CD4-positive, alpha-beta T cell (primary cell): ENCODE measurements around the gene ATP1A4. TPM values are rescaled to one million over a fixed set of nuclear protein-coding genes. Genes with fewer than 3 reads are reported as not detected.

ENCODE experiments used
- ATAC-seq: fragments of 200-7000 bp; cut with Tn5 transposase; one replicate; pipeline ENCODE4 v1.10.0; 2022; ENCODE audit warnings: mild to moderate bottlenecking; ENCODE audit not compliant: poor library complexity
- CTCF ChIA-PET: fragments of 350-600 bp; sonication (Branson Sonifier 250); formaldehyde crosslinking; loops from one replicate; lab custom pipeline; 2021; ENCODE audit warnings: antibody characterized with exemption, inconsistent platforms; lab: Charles Lee
- POLR2A ChIA-PET: fragments of 350-600 bp; sonication (Branson Sonifier 250); formaldehyde crosslinking; loops from one replicate; lab custom pipeline; 2021; ENCODE audit warnings: antibody characterized with exemption, inconsistent platforms; lab: Charles Lee
- DNase-seq, 14 experiments: peaks; one replicate each; pipeline ENCODE4 v3.0.0-alpha.2; 2013 to 2020; ENCODE audit warnings: mixed read lengths in 2 of 14
- H3K27ac ChIP-seq, 2 donors: one replicate each; pipeline versions ENCODE4 v1.5.1 to v1.7.0; 2013; ENCODE audit warnings: low read length in 2 of 2, low read depth in 1 of 2, mild to moderate bottlenecking in 1 of 2
- H3K27me3 ChIP-seq, 2 experiments: 1 replicate in 1 of 2; 2 replicates in 1 of 2; pipeline versions ENCODE4 v1.6.1 to v1.7.0; 2013; ENCODE audit warnings: low read length in 2 of 2, control low read depth in 1 of 2, mild to moderate bottlenecking in 1 of 2, moderate library complexity in 1 of 2; ENCODE audit not compliant: insufficient read depth in 2 of 2, control insufficient read depth in 1 of 2
- H3K36me3 ChIP-seq: one replicate; pipeline ENCODE4 v1.6.1; 2013; ENCODE audit warnings: low read length, control low read depth; ENCODE audit not compliant: insufficient read depth
- H3K4me1 ChIP-seq: one replicate; pipeline ENCODE4 v1.6.1; 2013; ENCODE audit warnings: low read length, control low read depth; ENCODE audit not compliant: insufficient read depth
- H3K4me3 ChIP-seq: one replicate; pipeline ENCODE4 v1.5.1; 2013; ENCODE audit warnings: mild to moderate bottlenecking, low read length, moderate library complexity
- H3K9me3 ChIP-seq, 2 experiments: 1 replicate in 1 of 2; 2 replicates in 1 of 2; pipeline versions ENCODE4 v1.6.1 to v1.7.0; 2013; ENCODE audit warnings: low read length in 2 of 2, mild to moderate bottlenecking in 2 of 2, control low read depth in 1 of 2, moderate library complexity in 1 of 2; ENCODE audit not compliant: control insufficient read depth in 1 of 2, insufficient read depth in 1 of 2
- H3K27ac Mint-ChIP-seq: one replicate; pipeline ENCODE4 v1.8.0; 2020; ENCODE audit warnings: mixed read lengths
- H3K27me3 Mint-ChIP-seq: one replicate; pipeline ENCODE4 v1.8.0; 2021; ENCODE audit warnings: mixed read lengths
- H3K36me3 Mint-ChIP-seq: one replicate; pipeline ENCODE4 v1.8.0; 2021; ENCODE audit warnings: low read depth, mixed read lengths
- H3K4me1 Mint-ChIP-seq: one replicate; pipeline ENCODE4 v1.8.0; 2021; ENCODE audit warnings: low read depth, mixed read lengths
- H3K4me3 Mint-ChIP-seq: one replicate; pipeline ENCODE4 v1.8.0; 2020; ENCODE audit warnings: mild to moderate bottlenecking, mixed read lengths
- H3K9me3 Mint-ChIP-seq: one replicate; pipeline ENCODE4 v1.8.0; 2020; ENCODE audit warnings: mixed read lengths
- CTCF ChIP-seq: fragments of 200-600 bp; IDR thresholded peaks from one replicate; pipeline ENCODE4 v1.8.0; 2022; ENCODE audit warnings: antibody characterized with exemption, mild to moderate bottlenecking
- intact Hi-C, 2 experiments: fragments of 100-400 bp; cut with DNase I in 1 of 2; cut with micrococcal nuclease in 1 of 2; formaldehyde crosslinking; loops; one replicate each; pipeline versions ENCODE4 v1.15.1 to v1.9.0; 2023 to 2025; cut with DNase I, micrococcal nuclease
- total RNA-seq, 174 experiments: library from RNA in 2 of 174; stranded (reverse) in 2 of 174; gene quantifications; one replicate each; pipeline ENCODE4 v1.2.3 and lab custom pipeline; 2021 to 2026

ATP1A4 gene
- total RNA-seq, 2 experiments from 2014 or later, result 0.22 TPM; not detected in 1

GRCh38 chr1:160149233-160149632 lies 2.2 kb upstream of the ATP1A4 start:
- no peak for TF ChIP-seq CTCF
- Mint-ChIP-seq H3K9me3 (no peaks in the 10 kb centered on the region), H3K27me3 (no peaks in the 10 kb centered on the region), H3K27ac (no peak overlapping the region), H3K36me3 (no peaks in the 10 kb centered on the region), H3K4me1 (no peaks in the 10 kb centered on the region), H3K4me3 (no peak overlapping the region)
- intact Hi-C loops, result no loop called here
- ATAC-seq (no peak), DNase-seq (no peak)
- no peaks in the 10 kb centered on the region for H3K36me3 ChIP-seq
- ChIA-PET POLR2A (no interaction called here), CTCF (no interaction called here)
- no peak overlapping the region for H3K4me3 ChIP-seq
- H3K27me3 ChIP-seq, result no peaks in the 10 kb centered on the region
- no peak overlapping the region for H3K27ac ChIP-seq
- no peaks in the 10 kb centered on the region for H3K4me1 ChIP-seq
- H3K9me3 ChIP-seq, result no peaks in the 10 kb centered on the region

- H3K4me3 Mint-ChIP-seq, result no peak overlapping the region
- H3K9me3 ChIP-seq, result no peaks in the 10 kb centered on the region
- ChIA-PET POLR2A (no interaction called here), CTCF (no interaction called here)
- DNase-seq (no peak), ATAC-seq (no peak)
- no peaks in the 10 kb centered on the region for H3K36me3 Mint-ChIP-seq
- no peak overlapping the region for H3K27ac ChIP-seq
- intact Hi-C loops, result no loop called here
- no peaks in the 10 kb centered on the region for H3K36me3 ChIP-seq
- H3K9me3 Mint-ChIP-seq, result no peaks in the 10 kb centered on the region
- H3K27ac Mint-ChIP-seq, result no peak overlapping the region
- H3K4me3 ChIP-seq, result no peak overlapping the region
- no peak for TF ChIP-seq CTCF
- H3K27me3 Mint-ChIP-seq, result no peaks in the 10 kb centered on the region
- no peaks in the 10 kb centered on the region for H3K4me1 ChIP-seq
- H3K27me3 ChIP-seq, result no peaks in the 10 kb centered on the region
- H3K4me1 Mint-ChIP-seq, result no peaks in the 10 kb centered on the region
Observed at GRCh38 chr1:160149716-160150115, 1.7 kb upstream of the ATP1A4 start.

- Mint-ChIP-seq H3K4me1 (no peaks in the 10 kb centered on the region), H3K36me3 (no peaks in the 10 kb centered on the region), H3K9me3 (no peaks in the 10 kb centered on the region), H3K4me3 (no peak overlapping the region), H3K27ac (no peak overlapping the region), H3K27me3 (no peaks in the 10 kb centered on the region)
- TF ChIP-seq CTCF, result no peak
- no peaks in the 10 kb centered on the region for H3K4me1 ChIP-seq
- intact Hi-C loops, result no loop called here
- DNase-seq (no peak), ATAC-seq (no peak)
- H3K27me3 ChIP-seq, result no peaks in the 10 kb centered on the region
- no peak overlapping the region for H3K27ac ChIP-seq
- POLR2A ChIA-PET, result no interaction called here
- no peaks in the 10 kb centered on the region for H3K9me3 ChIP-seq
- no peak overlapping the region for H3K4me3 ChIP-seq
- no peaks in the 10 kb centered on the region for H3K36me3 ChIP-seq
- CTCF ChIA-PET, result no interaction called here
Observed at GRCh38 chr1:160154790-160155189, 3.4 kb downstream of the ATP1A4 start.
